ENCODE data around the gene TOMM22. TPM values are rescaled to one million over a fixed set of nuclear protein-coding genes. Genes with fewer than 3 reads are reported as not detected.

TOMM22 gene
- total RNA-seq, 2 donors from 2014 or later = 40.7 to 42.8 TPM

- DNase-seq (ENCODE audit: low spot score) = no peak
- intact Hi-C loops (cut with DNase I) = no loop called here
Observed at GRCh38 chr22:38689651-38690050, 7.9 kb downstream of the TOMM22 start.

- DNase-seq (ENCODE audit: low spot score) = no peak
- intact Hi-C loops (cut with DNase I) = no loop called here
Observed at GRCh38 chr22:38694049-38694448, 12.3 kb downstream of the TOMM22 start.

GRCh38 chr22:38694940-38695339 is 13.2 kb downstream of the TOMM22 start:
- intact Hi-C loops (cut with DNase I) = no loop called here
- no peak for DNase-seq (ENCODE audit: low spot score)

GRCh38 chr22:38696606-38697424 is 15.1 kb downstream of the TOMM22 start:
- intact Hi-C loops (cut with DNase I) = no loop called here
- DNase-seq (ENCODE audit: low spot score) = no peak

GRCh38 chr22:38697425-38698089 is 15.8 kb downstream of the TOMM22 start:
- intact Hi-C loops (cut with DNase I) = no loop called here
- DNase-seq (ENCODE audit: low spot score) = no peak

GRCh38 chr22:38698407-38699094 is 16.8 kb downstream of the TOMM22 start:
- no peak for DNase-seq (ENCODE audit: low spot score)
- intact Hi-C loops (cut with DNase I) = no loop called here

- DNase-seq (ENCODE audit: low spot score) = no peak
- intact Hi-C loops (cut with DNase I) = no loop called here
Observed at GRCh38 chr22:38699143-38699542, 17.4 kb downstream of the TOMM22 start.

GRCh38 chr22:38699784-38700183 is 18.0 kb downstream of the TOMM22 start:
- intact Hi-C loops (cut with DNase I) = no loop called here

GRCh38 chr22:38700270-38700788 is 18.6 kb downstream of the TOMM22 start:
- intact Hi-C loops (cut with DNase I) = no loop called here

More at GRCh38 chr22:38699784-38700183, 18.0 kb downstream of the TOMM22 start:
- no peak for DNase-seq (ENCODE audit: low spot score)

GRCh38 chr22:38700789-38701628 is 19.3 kb downstream of the TOMM22 start, which contains the start of gene JOSD1:
TSS of gene JOSD1 (minus strand) at chr22:38700943. CDS start at chr22:38699987, 956 bp downstream.
- peak; percentile 99 for DNase-seq (ENCODE audit: low spot score)
- intact Hi-C loops (cut with DNase I) = no loop called here

More at GRCh38 chr22:38700270-38700788, 18.6 kb downstream of the TOMM22 start:
- peak; percentile 93 for DNase-seq (ENCODE audit: low spot score)

- intact Hi-C loops (cut with DNase I) = no loop called here
- DNase-seq (ENCODE audit: low spot score) = no peak
Observed at GRCh38 chr22:38704654-38705234, 23.0 kb downstream of the TOMM22 start.

GRCh38 chr22:38705235-38706100 is 23.7 kb downstream of the TOMM22 start, which contains the start of gene GTPBP1:
TSS of gene GTPBP1 (plus strand) at chr22:38705944. CDS start at chr22:38705956, 12 bp downstream.
- intact Hi-C loops (cut with DNase I) = no loop called here
- peak; percentile 99 for DNase-seq (ENCODE audit: low spot score)

GRCh38 chr22:38706101-38706900 is 24.5 kb downstream of the TOMM22 start:
- DNase-seq (ENCODE audit: low spot score) = peak; percentile 88
- intact Hi-C loops (cut with DNase I) = no loop called here

- intact Hi-C loops (cut with DNase I) = no loop called here
- no peak for DNase-seq (ENCODE audit: low spot score)
Observed at GRCh38 chr22:38706901-38707195, 25.1 kb downstream of the TOMM22 start.

GRCh38 chr22:38707346-38707745 is 25.6 kb downstream of the TOMM22 start:
- intact Hi-C loops (cut with DNase I) = no loop called here
- no peak for DNase-seq (ENCODE audit: low spot score)

GRCh38 chr22:38707984-38708383 is 26.2 kb downstream of the TOMM22 start:
- DNase-seq (ENCODE audit: low spot score) = no peak
- intact Hi-C loops (cut with DNase I) = no loop called here

- intact Hi-C loops (cut with DNase I) = no loop called here
- DNase-seq (ENCODE audit: low spot score) = no peak
Observed at GRCh38 chr22:38709306-38709705, 27.5 kb downstream of the TOMM22 start.
